GDM1 (cell line): ENCODE results near the gene ULK4.
"Not testable (repeated sequence)": the region's sequence is repeated elsewhere in the genome, so short reads cannot be mapped to it uniquely, and the experiment has no call there.

ENCODE experiments used
- DNase-seq: peaks from one replicate; lab custom pipeline; 2025; lab: John Stamatoyannopoulos, UW

ULK4 gene

DNA sequence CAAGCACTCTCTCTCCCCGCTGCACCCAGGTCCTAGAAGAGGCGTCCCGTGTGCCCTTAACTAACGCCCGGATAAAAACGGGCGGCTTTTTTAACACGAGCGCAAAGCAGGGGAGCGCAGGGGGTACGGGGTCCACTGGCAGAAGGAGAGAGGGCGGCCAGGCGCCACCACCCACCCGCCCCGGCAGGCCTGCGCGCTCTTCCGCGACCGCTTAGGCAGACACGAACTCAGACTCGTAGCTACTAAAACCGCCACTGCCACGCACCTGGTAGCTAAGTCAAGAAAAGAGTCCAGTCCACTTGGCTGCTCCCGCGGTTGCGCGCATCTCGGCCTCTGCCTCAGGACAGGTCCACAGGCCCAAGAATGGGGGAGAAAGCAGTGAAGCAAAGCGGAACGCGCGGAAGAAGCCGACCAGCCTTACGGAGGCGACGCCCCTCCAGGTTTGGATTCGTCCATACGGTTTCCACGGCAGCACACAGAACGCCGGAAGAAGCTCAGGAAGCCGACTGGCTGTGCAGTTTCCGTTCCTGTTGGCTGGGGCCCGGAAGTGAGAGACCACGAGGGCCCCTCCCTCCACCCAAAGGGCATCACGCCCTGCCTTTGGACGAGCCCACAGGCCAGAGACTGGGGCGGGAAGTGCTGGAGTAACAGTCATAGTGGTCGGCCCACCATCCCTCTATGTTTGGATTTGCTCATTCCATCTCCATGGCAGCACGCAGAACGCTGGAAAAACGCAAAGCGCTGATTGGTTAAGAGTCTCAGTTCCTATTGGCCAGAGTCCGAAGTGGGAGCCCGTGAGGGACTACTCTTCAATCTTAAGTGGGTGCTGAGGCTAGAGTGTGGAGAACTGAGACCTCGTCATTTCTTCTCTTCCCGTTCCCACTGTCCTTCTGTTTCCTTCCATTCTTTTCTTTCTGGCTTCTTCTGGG is at the start of gene ULK4:
Gene ULK4 (minus strand): TSS at position 353 of the 929 bp plus-strand sequence. CDS start 7,344 bp downstream, outside the sequence.
- peak; percentile 100 for DNase-seq

DNA sequence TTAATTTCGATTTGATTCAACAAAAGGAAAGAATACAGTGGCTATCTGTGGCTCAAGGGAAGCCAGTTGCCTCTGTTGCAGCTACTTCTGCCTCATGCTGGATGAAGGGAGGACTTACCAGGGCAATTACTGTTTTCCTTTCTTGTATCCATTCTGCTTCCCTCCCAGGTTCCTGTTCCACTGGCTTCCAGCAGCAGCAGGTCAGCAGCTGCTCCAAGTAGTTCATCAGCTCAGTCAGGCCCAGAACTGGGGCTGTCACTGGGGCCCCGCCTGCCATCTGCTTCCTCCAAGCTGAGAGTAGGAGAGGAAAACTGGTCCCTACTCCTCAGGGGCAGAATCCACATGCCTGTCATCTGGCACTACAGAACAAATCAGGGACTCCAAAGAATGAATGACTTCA is 48.6 kb upstream of the ULK4 start:
- DNase-seq = no peak

DNA sequence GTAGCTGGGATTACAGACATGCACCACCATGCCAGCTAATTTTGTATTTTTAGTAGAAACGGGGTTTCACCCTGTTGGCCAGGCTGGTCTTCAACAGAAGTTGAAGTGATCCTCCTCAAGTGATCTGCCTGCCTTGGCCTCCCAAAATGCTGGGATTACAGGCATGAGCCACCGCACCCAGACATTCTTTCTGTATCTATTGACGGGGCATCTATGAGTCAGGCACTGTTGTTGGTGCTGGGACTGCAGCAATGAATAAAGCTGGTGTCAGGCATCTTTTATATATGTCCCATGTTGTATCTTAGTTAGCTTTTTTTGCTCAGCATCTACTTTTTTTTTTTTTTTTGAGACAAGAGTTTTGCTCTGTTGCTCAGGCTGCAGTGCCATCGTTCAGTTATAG is 47.6 kb upstream of the ULK4 start:
- no peak for DNase-seq

DNA sequence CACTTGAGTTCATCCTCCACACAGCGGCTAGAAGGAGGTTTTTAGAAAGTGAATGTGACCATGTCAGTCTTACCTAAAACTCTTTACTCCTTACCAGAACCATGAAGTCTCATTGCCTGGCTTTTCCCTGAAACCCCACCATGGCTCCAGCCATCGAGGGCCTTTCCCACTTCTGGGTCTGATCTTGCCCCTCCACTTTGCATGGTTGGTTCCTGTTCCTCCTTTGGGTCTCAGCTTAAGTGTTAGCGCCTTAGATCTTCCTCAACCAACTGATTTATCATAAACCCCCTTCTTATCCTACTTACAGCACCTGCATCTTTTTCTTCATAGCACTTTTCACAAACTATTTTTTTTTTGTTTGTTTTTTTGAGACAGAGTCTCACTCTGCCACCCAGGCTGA is 45.9 kb upstream of the ULK4 start:
- no peak for DNase-seq

DNA sequence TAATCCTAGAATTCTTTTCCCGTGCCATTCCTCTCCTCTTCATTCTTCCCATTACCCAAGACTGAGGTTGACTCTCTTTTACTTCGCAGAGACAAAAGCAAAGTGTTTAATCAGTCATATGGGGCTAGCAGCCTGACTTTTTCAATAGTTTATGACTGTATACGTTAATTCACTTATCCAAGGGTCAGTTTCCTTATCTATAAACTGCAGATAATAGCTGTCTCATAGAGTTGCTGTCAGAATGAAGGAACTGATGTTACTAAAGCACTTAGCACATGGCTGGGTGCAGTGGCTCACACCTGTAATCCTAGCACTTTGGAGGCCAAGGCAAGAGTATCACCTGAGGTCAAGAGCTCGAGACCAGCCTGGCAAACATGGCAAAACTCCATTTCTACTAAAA is 43.5 kb upstream of the ULK4 start:
- no peak for DNase-seq

DNA sequence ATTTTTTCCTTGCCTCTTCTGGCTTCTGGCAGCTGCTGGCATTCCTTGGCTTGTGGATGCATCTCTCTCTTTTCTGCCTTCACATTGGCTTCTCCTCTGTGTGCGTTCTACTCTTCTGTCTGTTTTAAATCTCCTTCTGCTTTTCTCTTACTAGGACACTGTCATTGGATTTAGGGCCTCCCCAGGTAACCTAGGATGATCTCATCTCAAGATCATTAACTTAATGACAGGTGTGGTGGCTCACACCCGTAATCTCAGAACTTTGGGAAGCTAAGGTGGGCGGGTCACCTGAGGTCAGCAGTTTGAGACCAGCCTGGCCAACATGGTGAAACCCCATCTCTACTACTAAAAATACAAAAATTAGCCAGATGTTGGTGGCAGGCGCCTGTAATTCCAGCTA is 40.9 kb upstream of the ULK4 start:
- no peak for DNase-seq

- DNase-seq = no peak
These were observed 39.9 kb upstream of the ULK4 start for GRCh38 chr3:42001777-42002176.

DNA sequence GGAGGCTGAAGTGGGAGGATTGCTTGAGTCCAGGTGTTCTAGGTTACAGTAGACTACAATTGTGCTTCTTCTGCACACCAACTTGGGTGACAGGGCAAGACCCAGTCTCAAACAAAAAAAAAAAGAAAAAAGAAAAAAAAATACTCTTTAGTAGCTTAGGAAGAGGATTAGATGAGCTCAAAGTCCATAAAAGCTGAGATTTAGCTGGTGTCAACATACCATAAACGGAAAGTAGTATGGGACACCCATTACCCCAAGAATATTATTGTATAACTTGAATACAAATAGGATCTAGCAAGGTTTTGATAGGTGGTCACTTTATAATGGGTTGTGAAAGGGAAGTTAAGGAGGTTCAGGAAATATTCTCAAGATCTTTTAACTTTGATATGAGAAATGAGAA is 38.0 kb upstream of the ULK4 start:
- DNase-seq = no peak

GRCh38 chr3:41997702-41998550 is 36.0 kb upstream of the ULK4 start:
- no peak for DNase-seq

- no peak for DNase-seq
These were observed 29.5 kb upstream of the ULK4 start for GRCh38 chr3:41991437-41991836.

DNA sequence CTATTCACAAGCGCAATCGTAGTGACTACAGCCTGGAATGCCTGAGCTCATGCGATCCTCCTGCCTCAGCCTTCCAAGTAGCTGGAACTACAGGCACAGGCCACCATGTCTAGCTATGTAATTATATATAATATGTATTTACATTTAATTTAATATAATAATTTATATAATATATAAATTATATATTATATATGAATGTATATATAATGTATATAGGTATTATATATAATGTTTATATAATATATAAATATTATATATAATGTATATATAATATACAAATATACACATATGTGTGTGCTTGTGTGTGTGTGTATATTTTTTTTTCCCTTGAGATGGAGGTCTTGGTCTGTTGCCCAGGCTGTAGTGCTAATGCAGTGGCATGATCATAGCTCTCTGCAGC is 27.6 kb upstream of the ULK4 start:
- DNase-seq = no peak

- no peak for DNase-seq
These were observed 25.7 kb upstream of the ULK4 start for GRCh38 chr3:41987627-41988026.

GRCh38 chr3:41986561-41986960 is 24.7 kb upstream of the ULK4 start:
- DNase-seq = no peak

DNA sequence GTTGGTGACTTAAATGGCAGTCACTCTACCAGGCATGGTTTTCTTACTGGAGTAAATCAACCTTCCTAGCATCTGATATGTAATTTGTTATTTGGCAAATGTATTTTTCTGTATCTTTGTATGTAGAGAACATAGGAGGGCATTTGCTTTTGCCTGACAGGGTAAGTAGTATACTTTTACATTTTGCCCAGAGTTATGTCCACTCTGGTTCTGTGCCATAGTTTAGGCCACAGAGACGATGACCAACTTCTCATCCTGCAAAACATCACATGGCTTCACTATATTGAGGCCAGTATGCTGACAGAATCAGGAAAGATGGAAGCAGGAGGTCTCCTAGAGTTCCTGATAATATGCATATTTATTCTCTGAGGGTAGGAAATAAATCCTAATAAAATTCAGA is 23.1 kb upstream of the ULK4 start:
- DNase-seq = no peak

DNA sequence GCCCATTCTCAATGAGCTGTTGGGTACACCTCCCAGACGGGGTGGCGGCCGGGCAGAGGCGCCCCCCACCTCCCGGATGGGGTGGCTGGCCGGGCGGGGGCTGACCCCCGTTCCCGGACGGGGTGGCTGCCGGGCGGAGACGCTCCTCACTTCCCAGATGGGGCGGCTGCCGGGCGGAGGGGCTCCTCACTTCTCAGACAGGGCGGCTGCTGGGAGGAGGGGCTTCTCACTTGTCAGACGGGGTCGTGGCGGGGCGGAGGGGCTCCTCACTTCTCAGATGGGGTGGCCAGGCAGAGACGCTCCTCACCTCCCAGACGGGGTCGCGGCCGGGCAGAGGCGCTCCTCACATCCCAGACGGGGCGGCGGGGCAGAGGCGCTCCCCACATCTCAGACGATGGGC is 21.2 kb upstream of the ULK4 start:
- not testable (repeated sequence) for DNase-seq

GRCh38 chr3:41977401-41977800 is 15.5 kb upstream of the ULK4 start:
- not testable (repeated sequence) for DNase-seq

DNA sequence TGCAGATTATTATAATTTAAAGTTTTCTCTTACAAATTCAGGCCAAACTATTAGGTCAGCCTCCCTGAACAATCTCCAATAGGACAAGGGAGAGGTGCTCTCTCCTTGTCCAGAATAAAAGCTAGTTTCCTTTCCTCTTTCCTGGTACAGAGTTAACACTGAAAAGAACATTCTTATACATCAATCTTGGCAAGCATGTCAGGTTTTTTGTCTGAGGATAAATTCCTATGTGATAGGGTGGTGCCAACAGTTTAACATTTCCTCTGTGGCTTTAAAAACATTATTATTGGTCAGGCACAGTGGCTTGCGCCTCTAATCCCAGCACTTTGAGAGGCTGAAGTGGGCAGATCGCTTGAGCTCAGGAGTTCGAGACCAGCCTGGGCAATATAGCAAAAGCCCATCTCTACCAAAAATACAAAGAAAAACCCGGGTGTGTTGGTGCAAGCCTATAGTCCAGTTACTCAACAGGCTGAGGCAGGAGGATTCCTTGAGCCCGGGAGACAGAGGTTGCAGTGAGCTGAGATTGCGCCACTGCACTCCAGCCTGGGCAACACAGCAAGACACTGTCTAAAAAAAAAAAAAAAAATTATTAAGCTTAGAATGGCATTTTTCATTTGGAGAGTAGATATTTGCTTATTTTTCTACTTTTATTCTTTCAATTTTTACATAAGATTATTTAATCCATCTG is 13.7 kb upstream of the ULK4 start:
- no peak for DNase-seq

DNA sequence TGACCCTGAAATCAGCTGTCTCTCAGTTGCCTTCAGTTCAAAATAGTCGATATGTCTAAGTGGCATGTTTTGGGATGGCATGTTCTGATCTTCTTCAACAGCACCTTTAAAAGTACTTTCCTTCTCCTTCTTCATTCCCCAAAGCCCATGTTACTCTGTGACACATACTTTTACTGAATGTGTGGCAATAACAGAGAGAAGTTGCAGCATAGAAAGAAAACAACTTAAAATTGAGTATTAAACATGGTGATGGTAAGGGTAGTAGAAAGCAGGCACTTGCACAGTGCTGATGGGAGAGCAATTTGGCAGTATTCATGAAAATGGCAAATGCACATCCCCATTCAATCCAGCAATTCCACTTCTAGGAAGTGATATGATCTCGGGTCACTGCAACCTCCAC is 12.3 kb upstream of the ULK4 start:
- no peak for DNase-seq

- no peak for DNase-seq
These were observed 10.9 kb upstream of the ULK4 start for GRCh38 chr3:41972802-41973201.

DNA sequence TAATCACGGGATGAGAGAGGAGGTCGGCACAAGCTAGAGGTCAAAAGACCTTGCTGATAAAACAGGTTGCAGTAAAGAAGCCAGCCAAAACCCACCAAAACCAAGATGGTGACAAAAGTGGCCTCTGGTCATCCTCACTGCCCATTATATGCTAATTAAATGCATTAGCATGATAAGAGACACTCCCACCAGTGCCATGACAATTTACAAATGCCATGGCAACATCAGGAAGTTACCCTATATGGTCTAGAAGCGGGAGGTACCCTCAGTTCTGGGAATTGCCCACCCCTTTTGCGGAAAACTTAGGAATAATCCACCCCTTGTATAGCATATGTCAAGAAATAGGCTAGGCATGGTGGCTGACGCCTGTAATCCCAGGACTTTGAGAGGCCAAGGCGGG is 4.3 kb upstream of the ULK4 start:
- DNase-seq = no peak

DNA sequence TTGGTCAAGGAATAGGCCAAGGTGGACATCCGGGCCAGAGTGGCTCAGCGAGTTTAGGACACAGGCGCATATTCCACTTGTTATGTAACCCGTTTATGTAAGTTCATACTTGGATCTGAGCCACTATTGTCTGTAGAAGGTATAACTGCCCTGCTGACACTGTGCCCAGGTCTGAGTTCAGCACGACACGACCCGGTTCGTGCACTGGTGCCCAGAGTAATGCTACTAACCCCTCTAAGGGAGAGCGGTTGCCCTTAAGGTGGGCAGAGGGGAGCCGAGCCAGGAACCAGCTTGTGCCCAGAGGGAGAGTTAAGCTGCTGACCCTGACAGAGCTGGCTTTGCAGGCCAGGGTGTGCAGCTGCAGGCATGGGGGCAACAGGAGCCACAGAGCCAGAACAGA is 1.9 kb upstream of the ULK4 start:
- no peak for DNase-seq
